HFFc6 (cell line): Measurements from ENCODE around the gene GTPBP4. TPM values are rescaled to one million over a fixed set of nuclear protein-coding genes. Genes with fewer than 3 reads are reported as not detected.

ENCODE experiments used
- DNase-seq: peaks from one replicate; pipeline ENCODE4 v3.0.0-alpha.2; 2018
- H3K27ac Mint-ChIP-seq: 2 replicates; pipeline ENCODE4 v1.8.0; 2020; ENCODE audit warnings: mild to moderate bottlenecking, mixed read lengths
- H3K27me3 Mint-ChIP-seq: 2 replicates; pipeline ENCODE4 v1.8.0; 2021; ENCODE audit warnings: mild to moderate bottlenecking, moderate library complexity, mixed read lengths; ENCODE audit not compliant: insufficient read depth
- H3K36me3 Mint-ChIP-seq: 2 replicates; pipeline ENCODE4 v1.8.0; 2021; ENCODE audit warnings: low read depth, mixed read lengths
- H3K4me1 Mint-ChIP-seq: 2 replicates; pipeline ENCODE4 v1.8.0; 2020; ENCODE audit warnings: low read depth, mixed read lengths
- H3K4me3 Mint-ChIP-seq: 2 replicates; pipeline ENCODE4 v1.8.0; 2020; ENCODE audit warnings: mild to moderate bottlenecking, moderate library complexity, mixed read lengths
- H3K9me3 Mint-ChIP-seq: 2 replicates; pipeline ENCODE4 v1.8.0; 2020; ENCODE audit warnings: mild to moderate bottlenecking, mixed read lengths
- long read RNA-seq: library from polyadenylated mRNA; unstranded; transcript quantifications from one replicate; pipeline ENCODE4 v2.0.0, GENCODE V29; 2019
- total RNA-seq, 6 experiments: library from RNA; stranded (reverse); fragmentation: NEBNext Ultra II Directional; extraction: Animal tissue kit (Norgen Biotek cat#: 25700); gene quantifications; 2 replicates in 1 of 6; 3 replicates in 5 of 6; pipeline ENCODE4 v1.2.3, GENCODE V29; 2021
- TF ChIP-seq, protein P1 (sequence below): fragments of 200-600 bp; sonication (generic); IDR thresholded peaks from 2 replicates; pipeline ENCODE4 v1.5.0; 2021; ENCODE audit warnings: antibody characterized with exemption, mild to moderate bottlenecking

GTPBP4 gene
- total RNA-seq: 10 to 100 TPM; 60.2 to 80.3 (median 68.3) TPM
- long read RNA-seq, full-length matches to known transcripts: 28 of 115 reads
- long read RNA-seq, partial matches to known transcripts: 73 of 115 reads
- long read RNA-seq, other reads (novel, unspliced or antisense): 14 of 115 reads

DNA sequence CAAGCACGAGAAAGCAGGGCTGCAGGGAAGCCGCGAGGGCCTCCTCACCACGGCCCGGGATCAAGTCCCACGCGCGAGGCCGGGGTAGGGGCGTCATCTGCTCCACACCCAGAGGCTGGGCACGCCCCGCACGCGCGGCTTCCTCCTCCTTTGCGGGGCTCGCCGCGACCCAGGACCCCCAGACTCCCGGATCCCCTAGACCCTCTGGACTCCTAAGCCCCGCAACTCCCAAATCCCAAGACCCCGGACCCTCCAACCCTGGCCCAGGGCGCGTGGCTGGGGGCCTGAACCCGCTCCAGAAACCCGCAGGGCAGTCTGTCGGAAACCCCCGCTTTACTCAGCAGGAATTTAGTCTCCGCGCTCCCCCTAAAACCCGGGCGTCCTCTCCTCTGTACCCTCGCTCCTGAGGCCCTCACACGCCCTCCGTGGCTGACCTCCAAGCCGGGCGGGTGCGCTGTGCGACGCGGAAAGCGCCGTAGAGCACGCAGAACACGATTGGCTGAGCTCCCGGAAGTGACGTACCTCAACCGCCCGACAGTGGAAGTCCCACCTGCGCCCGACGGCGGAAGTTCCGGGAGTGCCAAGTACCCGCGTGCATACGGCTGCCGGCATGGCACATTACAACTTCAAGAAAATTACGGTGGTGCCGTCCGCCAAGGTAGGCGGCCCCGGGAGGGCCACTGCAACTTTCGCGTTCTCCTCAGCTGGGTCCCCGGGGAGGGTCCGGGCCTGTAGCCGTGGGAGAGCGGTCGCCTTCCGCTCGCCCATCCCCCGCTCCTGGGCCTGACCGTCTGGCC lies at the start of gene GTPBP4:
Gene GTPBP4, plus strand, starts transcription at position 565 of the 797 bp plus-strand sequence. Its CDS starts 46 bp downstream, at position 611.
- TF ChIP-seq, protein P1, sequence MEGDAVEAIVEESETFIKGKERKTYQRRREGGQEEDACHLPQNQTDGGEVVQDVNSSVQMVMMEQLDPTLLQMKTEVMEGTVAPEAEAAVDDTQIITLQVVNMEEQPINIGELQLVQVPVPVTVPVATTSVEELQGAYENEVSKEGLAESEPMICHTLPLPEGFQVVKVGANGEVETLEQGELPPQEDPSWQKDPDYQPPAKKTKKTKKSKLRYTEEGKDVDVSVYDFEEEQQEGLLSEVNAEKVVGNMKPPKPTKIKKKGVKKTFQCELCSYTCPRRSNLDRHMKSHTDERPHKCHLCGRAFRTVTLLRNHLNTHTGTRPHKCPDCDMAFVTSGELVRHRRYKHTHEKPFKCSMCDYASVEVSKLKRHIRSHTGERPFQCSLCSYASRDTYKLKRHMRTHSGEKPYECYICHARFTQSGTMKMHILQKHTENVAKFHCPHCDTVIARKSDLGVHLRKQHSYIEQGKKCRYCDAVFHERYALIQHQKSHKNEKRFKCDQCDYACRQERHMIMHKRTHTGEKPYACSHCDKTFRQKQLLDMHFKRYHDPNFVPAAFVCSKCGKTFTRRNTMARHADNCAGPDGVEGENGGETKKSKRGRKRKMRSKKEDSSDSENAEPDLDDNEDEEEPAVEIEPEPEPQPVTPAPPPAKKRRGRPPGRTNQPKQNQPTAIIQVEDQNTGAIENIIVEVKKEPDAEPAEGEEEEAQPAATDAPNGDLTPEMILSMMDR: 0 out of 2 replicates have a peak, but pooled peaks have one; percentile 15
- H3K27me3 Mint-ChIP-seq: peaks cover 3% of the 10 kb centered on the region; the same call in 1 of the 2 replicates
- DNase-seq: peak; percentile 96
- H3K4me3 Mint-ChIP-seq: peak within 1 kb of the TSS; percentile 95
- peaks cover 63% of the 10 kb centered on the region for H3K4me1 Mint-ChIP-seq
- peaks cover 40% of the 10 kb centered on the region for H3K36me3 Mint-ChIP-seq
- H3K9me3 Mint-ChIP-seq: peaks cover 7% of the 10 kb centered on the region
- peak within 1 kb of the TSS; percentile 92 for H3K27ac Mint-ChIP-seq

DNA sequence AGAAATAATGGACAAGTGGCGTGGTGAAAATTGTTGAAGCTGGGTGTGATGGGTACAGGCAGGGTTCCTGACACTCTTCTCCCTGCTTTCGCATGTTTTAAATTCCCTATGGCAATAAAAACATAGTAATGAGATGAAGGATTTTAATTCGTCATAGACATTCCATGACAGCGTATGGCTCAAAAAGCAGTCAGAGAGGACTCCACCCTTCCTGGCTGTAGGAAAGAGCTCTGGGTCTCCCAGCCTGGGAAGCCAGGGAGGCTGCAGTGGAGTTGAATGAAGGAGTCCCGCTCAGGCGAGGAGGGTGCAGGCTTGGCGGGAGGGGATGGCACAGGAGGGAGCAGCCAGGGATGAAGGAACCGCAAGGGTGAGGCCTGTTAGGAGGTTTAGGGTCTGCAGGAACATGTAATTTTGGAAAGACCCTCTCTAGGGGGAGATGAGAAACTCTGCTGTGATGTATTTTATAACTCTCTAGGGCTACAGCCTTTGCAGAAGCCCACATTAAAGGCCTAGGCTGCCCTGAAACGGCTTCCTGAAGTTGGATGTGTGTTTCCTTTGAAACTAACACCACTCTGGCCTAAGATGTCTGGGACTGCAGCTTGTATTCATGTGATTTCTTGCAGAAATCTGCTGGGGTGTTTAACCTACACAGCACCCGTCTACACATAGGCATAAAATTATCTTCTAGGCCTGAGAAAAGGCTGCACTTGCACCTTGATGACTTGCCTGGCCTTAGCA lies 49.1 kb upstream of the GTPBP4 start:
- Mint-ChIP-seq H3K4me1 (peaks cover 7% of the 10 kb centered on the region; the same call in 1 of the 2 replicates), H3K27ac (no peak overlapping the region), H3K36me3 (no peaks in the 10 kb centered on the region), H3K27me3 (no peaks in the 10 kb centered on the region; the same call in 1 of the 2 replicates), H3K9me3 (no peaks in the 10 kb centered on the region), H3K4me3 (no peak overlapping the region)
- TF ChIP-seq, protein P1: no peak
- no peak for DNase-seq

DNA sequence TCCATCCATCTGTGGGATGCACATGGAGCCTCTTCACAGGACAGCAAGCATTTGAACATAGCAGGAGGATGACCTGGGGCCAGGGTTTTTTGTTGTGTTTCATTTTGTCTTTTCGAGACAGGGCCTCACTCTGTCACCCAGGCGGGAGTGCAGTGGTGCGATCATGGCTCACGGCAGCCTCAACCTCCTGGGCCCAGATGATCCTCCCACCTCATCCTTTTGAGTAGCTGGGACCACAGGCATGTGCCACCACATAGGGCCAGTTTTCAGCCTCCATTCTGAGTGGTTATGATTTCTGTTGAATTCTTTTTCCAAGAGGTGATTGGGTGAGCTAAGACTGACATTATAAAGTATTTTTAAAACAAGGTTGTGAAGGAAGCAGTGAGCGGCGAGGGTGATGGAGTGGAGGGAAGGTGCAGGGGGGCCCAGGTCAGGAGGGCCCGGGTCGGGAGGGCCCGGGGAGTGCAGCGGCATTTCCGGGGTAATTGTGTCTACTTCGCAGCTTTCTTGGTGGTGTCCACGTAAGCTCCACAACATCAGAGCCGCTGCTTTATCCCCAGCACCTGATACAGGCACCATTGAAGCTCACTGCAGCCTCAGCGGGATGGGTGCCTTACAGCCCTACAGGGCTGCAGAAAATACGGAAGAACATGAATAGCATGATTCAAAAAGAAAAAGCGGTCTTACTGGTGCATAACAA lies 44.8 kb upstream of the GTPBP4 start:
- H3K4me1 Mint-ChIP-seq: peaks cover 13% of the 10 kb centered on the region
- H3K36me3 Mint-ChIP-seq: no peaks in the 10 kb centered on the region
- TF ChIP-seq, protein P1: no peak

DNA sequence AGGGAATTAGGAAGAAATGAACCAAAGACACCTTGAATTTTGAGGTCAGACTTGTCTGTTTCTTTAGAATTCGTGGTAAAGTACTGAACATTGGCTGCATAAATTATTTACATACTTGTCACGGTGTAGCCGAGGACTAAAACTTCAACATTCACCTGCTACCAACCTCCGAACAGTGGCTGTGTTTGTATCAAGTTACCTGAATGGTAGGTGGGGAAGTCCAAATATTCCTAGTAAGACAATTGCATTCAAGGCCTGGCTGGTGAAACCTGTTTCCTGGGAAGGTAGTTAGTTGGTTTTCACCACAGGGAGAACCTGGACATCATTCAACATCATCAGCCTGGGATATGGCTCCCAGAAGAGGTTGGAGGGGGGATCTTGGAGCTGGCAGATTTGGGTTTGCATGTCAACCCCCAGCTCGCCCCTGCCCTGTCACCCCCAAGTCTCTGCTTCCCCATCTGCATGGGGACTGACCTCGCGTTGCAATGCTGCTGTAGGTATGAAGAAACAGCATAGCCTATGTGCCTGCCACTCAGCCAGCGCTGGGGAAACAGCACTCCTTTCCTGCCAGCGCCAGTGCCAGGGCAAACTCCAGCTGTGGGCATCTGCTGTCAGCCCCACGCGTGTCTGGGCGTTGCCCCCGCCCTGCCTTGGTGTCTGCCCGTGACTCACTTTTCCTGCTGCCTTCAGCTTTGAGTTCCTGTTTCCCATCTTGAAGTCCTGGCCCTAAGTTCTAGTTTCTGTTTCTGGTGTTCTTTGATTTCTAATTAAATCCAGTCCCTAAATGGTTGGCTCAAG lies 44.0 kb upstream of the GTPBP4 start:
- H3K9me3 Mint-ChIP-seq: no peaks in the 10 kb centered on the region
- peaks cover 2% of the 10 kb centered on the region; the same call in 1 of the 2 replicates for H3K27me3 Mint-ChIP-seq
- TF ChIP-seq, protein P1: no peak
- DNase-seq: peak; percentile 38
- H3K4me3 Mint-ChIP-seq: peak overlapping the region; percentile 54
- no peaks in the 10 kb centered on the region for H3K36me3 Mint-ChIP-seq
- H3K4me1 Mint-ChIP-seq: peaks cover 7% of the 10 kb centered on the region
- H3K27ac Mint-ChIP-seq: peak overlapping the region; percentile 67

More for the DNA sequence above, 44.8 kb upstream of the GTPBP4 start:
- H3K9me3 Mint-ChIP-seq: no peaks in the 10 kb centered on the region
- DNase-seq: no peak
- H3K27me3 Mint-ChIP-seq: no peaks in the 10 kb centered on the region; the same call in 1 of the 2 replicates
- no peak overlapping the region for H3K4me3 Mint-ChIP-seq
- no peak overlapping the region for H3K27ac Mint-ChIP-seq
